Caco-2 (cell line): ENCODE measurements around the gene GRIN2A. TPM values are rescaled to one million over a fixed set of nuclear protein-coding genes. Genes with fewer than 3 reads are reported as not detected.

Experiments used
- BruUV-seq: library from RNA; stranded (reverse); fragments of 400-500 nt; replicated peaks from 2 replicates; lab custom pipeline; 2021; lab: Mats Ljungman, UMichigan
- CTCF ChIA-PET: fragments of 300-600 bp; sonication (Branson Sonifier 250); formaldehyde crosslinking; loops from one replicate; lab custom pipeline; 2022; ENCODE audit warnings: antibody characterized with exemption; lab: Charles Lee
- POLR2A ChIA-PET: fragments of 300-600 bp; sonication (Branson Sonifier 250); formaldehyde crosslinking; loops from one replicate; lab custom pipeline; 2022; ENCODE audit warnings: antibody characterized with exemption; lab: Charles Lee
- DNase-seq, 2 experiments: peaks; one replicate each; pipeline versions ENCODE4 v3.0.0 to v3.0.0-alpha.2; 2020 to 2022
- H3K27me3 ChIP-seq: replicated peaks from 2 replicates; pipeline ENCODE4 v1.6.0; 2011; ENCODE audit warnings: low read length; ENCODE audit not compliant: control insufficient read depth, insufficient read depth
- H3K36me3 ChIP-seq: 2 replicates; pipeline ENCODE4 v1.5.1; 2011; ENCODE audit warnings: low read length; ENCODE audit not compliant: control insufficient read depth, insufficient read depth
- H3K4me1 ChIP-seq: fragments of 250-450 bp; sonication (Bioruptor Pico); 2 replicates; pipeline ENCODE4 v1.5.1; 2020; ENCODE audit warnings: mild to moderate bottlenecking
- H3K4me3 ChIP-seq: 2 replicates; pipeline ENCODE4 v1.5.1; 2011; ENCODE audit warnings: low read depth, mild to moderate bottlenecking, control low read depth, low read length
- H3K9me3 ChIP-seq: fragments of 250-450 bp; sonication (Bioruptor Pico); 2 replicates; pipeline ENCODE4 v1.5.1; 2020; ENCODE audit warnings: mild to moderate bottlenecking, moderate library complexity
- H3K27ac Mint-ChIP-seq: one replicate; pipeline ENCODE4 v1.8.0; 2022; ENCODE audit warnings: mixed read lengths; ENCODE audit not compliant: unreplicated experiment
- H3K27me3 Mint-ChIP-seq: one replicate; pipeline ENCODE4 v1.8.0; 2022; ENCODE audit warnings: mixed read lengths; ENCODE audit not compliant: insufficient read depth, unreplicated experiment
- H3K36me3 Mint-ChIP-seq: one replicate; pipeline ENCODE4 v1.8.0; 2022; ENCODE audit warnings: mild to moderate bottlenecking, mixed read lengths; ENCODE audit not compliant: insufficient read depth, unreplicated experiment
- H3K4me1 Mint-ChIP-seq: one replicate; pipeline ENCODE4 v1.8.0; 2022; ENCODE audit warnings: low read depth, mixed read lengths; ENCODE audit not compliant: unreplicated experiment
- H3K4me3 Mint-ChIP-seq: one replicate; pipeline ENCODE4 v1.8.0; 2022; ENCODE audit warnings: mild to moderate bottlenecking, moderate library complexity, mixed read lengths; ENCODE audit not compliant: unreplicated experiment
- H3K9me3 Mint-ChIP-seq: one replicate; pipeline ENCODE4 v1.8.0; 2022; ENCODE audit warnings: mixed read lengths; ENCODE audit not compliant: unreplicated experiment
- CTCF ChIP-seq, 2 experiments: fragments of 200-600 bp in 1 of 2; IDR thresholded peaks; 1 replicate in 1 of 2; 2 replicates in 1 of 2; pipeline versions ENCODE4 v1.5.1 to v1.8.0; 2011 to 2022; ENCODE audit warnings: antibody characterized with exemption in 1 of 2, control low read depth in 1 of 2, inconsistent platforms in 1 of 2, low read depth in 1 of 2, low read length in 1 of 2, mild to moderate bottlenecking in 1 of 2, moderate library complexity in 1 of 2; ENCODE audit not compliant: insufficient read depth in 1 of 2, severe bottlenecking in 1 of 2, unreplicated experiment in 1 of 2
- intact Hi-C: fragments of 100-400 bp; cut with micrococcal nuclease; formaldehyde crosslinking; loops from one replicate; pipeline ENCODE4 v1.10.0; 2022; ENCODE audit not compliant: unreplicated experiment
- total RNA-seq: library from RNA; stranded (reverse); gene quantifications from 2 replicates; pipeline ENCODE4 v1.2.3, GENCODE V29; 2022

GRIN2A gene
- total RNA-seq, 1 experiment from 2014 or later: 0.54 TPM

GRCh38 chr16:10141671-10142070, 40.6 kb downstream of the GRIN2A start:
- H3K4me1 Mint-ChIP-seq: no peaks in the 10 kb centered on the region
- POLR2A ChIA-PET: no interaction called here

GRCh38 chr16:10138881-10139280, 43.3 kb downstream of the GRIN2A start:
- Histone ChIP-seq H3K4me3 (no peak overlapping the region), H3K27me3 (no peaks in the 10 kb centered on the region), H3K9me3 (no peaks in the 10 kb centered on the region), H3K36me3 (no peaks in the 10 kb centered on the region), H3K4me1 (no peaks in the 10 kb centered on the region; the same call in 1 of the 2 replicates)
- Mint-ChIP-seq H3K27ac (no peak overlapping the region), H3K36me3 (no peaks in the 10 kb centered on the region), H3K4me3 (no peak overlapping the region), H3K27me3 (no peaks in the 10 kb centered on the region), H3K9me3 (no peaks in the 10 kb centered on the region), H3K4me1 (no peaks in the 10 kb centered on the region)
- BruUV-seq: no TSS peak
- POLR2A ChIA-PET: no interaction called here
- DNase-seq: no peak
- CTCF ChIA-PET: no interaction called here
- no peak for TF ChIP-seq CTCF (IDR thresholded peaks at IDR 0.05; ENCODE audit: insufficient read depth in 1 of 2, low read depth in 1 of 2, low read length in 1 of 2, severe bottlenecking in 1 of 2, unreplicated experiment in 1 of 2)
- intact Hi-C loops: no loop called here

More at GRCh38 chr16:10141671-10142070, 40.6 kb downstream of the GRIN2A start:
- no peak overlapping the region for H3K27ac Mint-ChIP-seq
- no peaks in the 10 kb centered on the region for H3K9me3 ChIP-seq
- H3K36me3 Mint-ChIP-seq: no peaks in the 10 kb centered on the region
- no peak overlapping the region for H3K4me3 ChIP-seq
- H3K27me3 Mint-ChIP-seq: no peaks in the 10 kb centered on the region
- no peak overlapping the region for H3K4me3 Mint-ChIP-seq
- no peak for TF ChIP-seq CTCF (IDR thresholded peaks at IDR 0.05; ENCODE audit: insufficient read depth in 1 of 2, low read depth in 1 of 2, low read length in 1 of 2, severe bottlenecking in 1 of 2, unreplicated experiment in 1 of 2)
- no peaks in the 10 kb centered on the region for H3K27me3 ChIP-seq
- no peaks in the 10 kb centered on the region for H3K4me1 ChIP-seq
- no TSS peak for BruUV-seq
- H3K9me3 Mint-ChIP-seq: no peaks in the 10 kb centered on the region
- H3K36me3 ChIP-seq: no peaks in the 10 kb centered on the region
- no peak for DNase-seq
- intact Hi-C loops: no loop called here
- CTCF ChIA-PET: no interaction called here

GRCh38 chr16:10137341-10137740, 44.9 kb downstream of the GRIN2A start:
- no TSS peak for BruUV-seq
- intact Hi-C loops: no loop called here
- POLR2A ChIA-PET: no interaction called here

More at GRCh38 chr16:10137341-10137740, 44.9 kb downstream of the GRIN2A start:
- H3K4me3 Mint-ChIP-seq: no peak overlapping the region
- CTCF ChIA-PET: no interaction called here
- no peak overlapping the region for H3K27ac Mint-ChIP-seq
- H3K4me1 ChIP-seq: no peaks in the 10 kb centered on the region; the same call in 1 of the 2 replicates
- no peaks in the 10 kb centered on the region for H3K36me3 Mint-ChIP-seq
- no peaks in the 10 kb centered on the region for H3K27me3 Mint-ChIP-seq
- H3K9me3 ChIP-seq: no peaks in the 10 kb centered on the region
- no peaks in the 10 kb centered on the region for H3K27me3 ChIP-seq
- no peaks in the 10 kb centered on the region for H3K4me1 Mint-ChIP-seq
- H3K9me3 Mint-ChIP-seq: no peaks in the 10 kb centered on the region
- no peaks in the 10 kb centered on the region for H3K36me3 ChIP-seq
- no peak overlapping the region for H3K4me3 ChIP-seq
- no peak for TF ChIP-seq CTCF (IDR thresholded peaks at IDR 0.05; ENCODE audit: insufficient read depth in 1 of 2, low read depth in 1 of 2, low read length in 1 of 2, severe bottlenecking in 1 of 2, unreplicated experiment in 1 of 2)
- no peak for DNase-seq
